Sigmoid colon (tissue), 7 donors: ENCODE results near the gene TSPAN32. TPM values are rescaled to one million over a fixed set of nuclear protein-coding genes. Genes with fewer than 3 reads are reported as not detected.
A peak's percentile ranks its signal among the peaks of the same experiment; 100 is the strongest.

Source experiments
- DNase-seq: peaks from one replicate; pipeline ENCODE4 v3.0.0-alpha.2; 2019
- H3K27ac ChIP-seq, 4 donors: fragments of 200-600 bp; sonication (generic); one replicate each; pipeline ENCODE4 v1.5.1; 2016 to 2019; ENCODE audit warnings: mild to moderate bottlenecking in 1 of 4
- H3K27me3 ChIP-seq, 3 donors: fragments of 200-600 bp; sonication (generic); one replicate each; pipeline ENCODE4 v1.5.1; 2019; ENCODE audit warnings: mild to moderate bottlenecking in 1 of 3
- H3K36me3 ChIP-seq, 4 donors: fragments of 200-600 bp; sonication (generic); one replicate each; pipeline ENCODE4 v1.5.1; 2016 to 2019
- H3K4me1 ChIP-seq, 4 donors: fragments of 200-600 bp; sonication (generic); one replicate each; pipeline ENCODE4 v1.5.1; 2017 to 2019
- H3K4me3 ChIP-seq, 4 donors: fragments of 200-600 bp; sonication (generic); one replicate each; pipeline ENCODE4 v1.5.1; 2017 to 2019; ENCODE audit warnings: mild to moderate bottlenecking in 2 of 4, moderate library complexity in 1 of 4
- H3K9me3 ChIP-seq, 4 donors: fragments of 200-600 bp in 3 of 4; sonication (generic) in 3 of 4; one replicate each; pipeline versions ENCODE4 v1.5.1 to v1.6.1; 2013 to 2019
- CTCF ChIP-seq, 4 experiments: fragments of 450-650 bp in 3 of 4; fragments of 200-600 bp in 1 of 4; IDR thresholded peaks; one replicate each; pipeline ENCODE4 v1.5.1; 2016 to 2019; ENCODE audit warnings: antibody characterized with exemption in 4 of 4, mild to moderate bottlenecking in 3 of 4, moderate library complexity in 2 of 4
- EP300 ChIP-seq, 4 donors: sonication (generic); formaldehyde crosslinking; IDR thresholded peaks; one replicate each; pipeline ENCODE4 v1.6.1; 2017; ENCODE audit warnings: antibody characterized with exemption in 4 of 4
- POLR2A ChIP-seq, 2 donors: fragments of 450-650 bp; IDR thresholded peaks; one replicate each; pipeline ENCODE4 v1.6.1; 2016; ENCODE audit warnings: antibody characterized with exemption in 2 of 2, mild to moderate bottlenecking in 2 of 2, moderate library complexity in 2 of 2
- POLR2AphosphoS5 ChIP-seq, 4 donors: sonication (generic); formaldehyde crosslinking; IDR thresholded peaks; one replicate each; pipeline ENCODE4 v1.6.1; 2017; ENCODE audit warnings: antibody characterized with exemption in 4 of 4
- WGBS, 2 donors: extraction: QIAGEN DNeasy Blood & Tissue Kit; methylation state at CpG; one replicate each; pipeline ENCODE4 v1.1.7; 2013; 5-methylcytosine and 5-hydroxymethylcytosine counted together
- intact Hi-C: fragments of 100-400 bp; cut with DNase I; formaldehyde crosslinking; loops from one replicate; pipeline ENCODE4 v1.15.1; 2023
- polyA plus RNA-seq, 3 donors: library from polyadenylated mRNA; stranded (reverse); fragments of 200-250 nt; gene quantifications; one replicate each; pipeline ENCODE4 v1.2.3, GENCODE V29; 2013
- total RNA-seq, 4 donors: library from RNA; depleted of rRNA; stranded (reverse); fragments of >200 nt; gene quantifications; one replicate each; pipeline ENCODE4 v1.1.0, GENCODE V29; 2016
- donor health status: healthy with polysubstance abuse.
- donor health status: Bipolar disorder and iron deficiency.
- donor health status: healthy.

TSPAN32 gene
- total and polyA plus RNA-seq, 7 donors = 0.81 to 5.3 (median 1.1) TPM; not detected in 2

DNA sequence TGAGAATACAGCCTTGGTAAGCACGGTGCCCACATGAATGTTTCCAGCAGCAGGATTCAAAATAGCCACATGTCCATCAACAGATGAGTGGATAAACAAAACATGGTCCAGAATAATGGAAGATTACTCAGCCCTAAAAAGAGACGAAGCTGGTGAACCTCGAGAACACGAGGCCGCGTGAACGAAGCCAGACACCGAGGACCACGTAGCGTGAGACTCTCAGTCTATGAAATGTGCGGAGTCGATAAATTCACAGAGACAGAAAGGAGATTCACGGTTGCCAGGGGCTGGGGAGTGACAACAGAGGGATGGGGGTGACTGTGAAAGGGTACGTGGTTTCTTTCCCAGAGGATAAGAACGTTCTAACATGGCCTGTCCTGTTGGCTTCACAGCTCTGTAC lies 28.5 kb upstream of the TSPAN32 start:
- Histone ChIP-seq H3K9me3 (no peaks in the 10 kb centered on the region), H3K27me3 (peaks cover 36 to 53% (median 41%) of the 10 kb centered on the region in 3 donors), H3K36me3 (no peaks in the 10 kb centered on the region), H3K27ac (no peak overlapping the region), H3K4me1 (peaks cover 0 to 30% (median 28%) of the 10 kb centered on the region in 4 donors), H3K4me3 (no peak overlapping the region)
- WGBS, 2 donors = 88 to 95% methylated on average over 15 of the region's 15 CpGs
- no peak for TF ChIP-seq POLR2A (IDR thresholded peaks at IDR 0.05)
- no peak for TF ChIP-seq POLR2AphosphoS5 (IDR thresholded peaks at IDR 0.05)
- no peak for TF ChIP-seq CTCF (IDR thresholded peaks at IDR 0.05)
- no peak for TF ChIP-seq EP300 (IDR thresholded peaks at IDR 0.05)
- DNase-seq = peak; percentile 25
- intact Hi-C loops = no loop called here

DNA sequence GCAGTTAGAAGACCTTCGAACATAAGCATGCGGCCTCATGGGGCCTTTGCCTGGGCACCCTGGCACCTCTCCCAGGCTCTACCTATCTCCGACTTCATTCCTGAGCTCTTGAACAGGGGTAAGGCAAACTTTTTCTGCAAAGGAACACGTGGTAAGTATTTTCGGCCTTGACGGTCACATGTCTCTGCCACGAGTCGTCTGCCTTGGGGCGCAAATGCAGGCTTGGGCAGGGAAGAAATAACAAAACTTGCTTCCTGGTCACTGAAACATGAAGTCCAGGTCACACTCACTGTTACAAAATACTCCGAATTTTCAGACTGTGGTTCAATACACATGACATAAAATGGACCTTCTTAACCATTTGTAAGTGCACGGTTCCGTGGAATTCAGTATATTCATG lies 28.0 kb upstream of the TSPAN32 start:
- no peak overlapping the region for H3K27ac ChIP-seq
- intact Hi-C loops = no loop called here
- 91% methylated on average over 12 of the region's 12 CpGs for whole genome bisulfite sequencing, 2 donors
- TF ChIP-seq CTCF (IDR thresholded peaks at IDR 0.05) (no peak), EP300 (IDR thresholded peaks at IDR 0.05) (no peak), POLR2AphosphoS5 (IDR thresholded peaks at IDR 0.05) (no peak), POLR2A (IDR thresholded peaks at IDR 0.05) (no peak)
- no peak overlapping the region for H3K4me3 ChIP-seq
- H3K36me3 ChIP-seq = no peaks in the 10 kb centered on the region
- H3K27me3 ChIP-seq = peaks cover 35 to 48% (median 37%) of the 10 kb centered on the region in 3 donors
- no peaks in the 10 kb centered on the region for H3K9me3 ChIP-seq
- peak; percentile 15 for DNase-seq
- H3K4me1 ChIP-seq = peaks cover 0 to 26% (median 25%) of the 10 kb centered on the region in 4 donors

GRCh38 chr11:2275334-2276279 lies 26.2 kb upstream of the TSPAN32 start:
- Histone ChIP-seq H3K27ac (no peak overlapping the region), H3K9me3 (peaks cover 0 to 5% (median 2%) of the 10 kb centered on the region in 4 donors), H3K4me3 (no peak overlapping the region), H3K36me3 (no peaks in the 10 kb centered on the region), H3K27me3 (peaks cover 16 to 30% (median 18%) of the 10 kb centered on the region in 3 donors), H3K4me1 (peaks cover 0 to 8% (median 6%) of the 10 kb centered on the region in 4 donors)
- WGBS, 2 donors = 93 to 94% methylated on average over 30 of the region's 30 CpGs
- intact Hi-C loops = no loop called here
- DNase-seq = peak; percentile 55
- TF ChIP-seq CTCF (IDR thresholded peaks at IDR 0.05) (no peak), POLR2A (IDR thresholded peaks at IDR 0.05) (no peak), POLR2AphosphoS5 (IDR thresholded peaks at IDR 0.05) (no peak), EP300 (IDR thresholded peaks at IDR 0.05) (no peak)

- 92 to 94% methylated on average over 14 of the region's 14 CpGs for WGBS, 2 donors
- Histone ChIP-seq H3K9me3 (peaks cover 0 to 5% (median 2%) of the 10 kb centered on the region in 4 donors), H3K4me1 (no peaks in the 10 kb centered on the region), H3K4me3 (no peak overlapping the region), H3K27ac (no peak overlapping the region), H3K36me3 (no peaks in the 10 kb centered on the region), H3K27me3 (peaks cover 8 to 22% (median 10%) of the 10 kb centered on the region in 3 donors)
- intact Hi-C loops = no loop called here
- DNase-seq = no peak
- TF ChIP-seq POLR2AphosphoS5 (IDR thresholded peaks at IDR 0.05) = no peak
These were observed 25.4 kb upstream of the TSPAN32 start for GRCh38 chr11:2276280-2277007.

- Histone ChIP-seq H3K27ac (no peak overlapping the region), H3K27me3 (peaks cover 5 to 16% (median 5%) of the 10 kb centered on the region in 3 donors), H3K36me3 (no peaks in the 10 kb centered on the region), H3K4me1 (no peaks in the 10 kb centered on the region), H3K9me3 (peaks cover 0 to 5% (median 2%) of the 10 kb centered on the region in 4 donors), H3K4me3 (no peak overlapping the region)
- TF ChIP-seq POLR2AphosphoS5 (IDR thresholded peaks at IDR 0.05) (no peak), POLR2A (IDR thresholded peaks at IDR 0.05) (no peak), CTCF (IDR thresholded peaks at IDR 0.05) (no peak), EP300 (IDR thresholded peaks at IDR 0.05) (no peak)
- intact Hi-C loops = no loop called here
- no peak for DNase-seq
- WGBS, 2 donors = 67 to 69% methylated on average over 6 of the region's 6 CpGs
These were observed 24.8 kb upstream of the TSPAN32 start for GRCh38 chr11:2277008-2277346.
